Urothelium cell line (cell line): ENCODE measurements around the gene S100A5.
"Not testable (repeated sequence)": the region's sequence is repeated elsewhere in the genome, so short reads cannot be mapped to it uniquely, and the experiment has no call there.

Source experiments
- DNase-seq: peaks from one replicate; pipeline ENCODE4 v3.0.0; 2011; ENCODE audit warnings: low spot score, mixed read lengths
- FAIRE-seq: peaks from 2 replicates; lab custom pipeline; 2011; peaks lifted over from hg19 to GRCh38; lab: Jason Lieb, UNC

Gene S100A5, protein sequence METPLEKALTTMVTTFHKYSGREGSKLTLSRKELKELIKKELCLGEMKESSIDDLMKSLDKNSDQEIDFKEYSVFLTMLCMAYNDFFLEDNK

DNA sequence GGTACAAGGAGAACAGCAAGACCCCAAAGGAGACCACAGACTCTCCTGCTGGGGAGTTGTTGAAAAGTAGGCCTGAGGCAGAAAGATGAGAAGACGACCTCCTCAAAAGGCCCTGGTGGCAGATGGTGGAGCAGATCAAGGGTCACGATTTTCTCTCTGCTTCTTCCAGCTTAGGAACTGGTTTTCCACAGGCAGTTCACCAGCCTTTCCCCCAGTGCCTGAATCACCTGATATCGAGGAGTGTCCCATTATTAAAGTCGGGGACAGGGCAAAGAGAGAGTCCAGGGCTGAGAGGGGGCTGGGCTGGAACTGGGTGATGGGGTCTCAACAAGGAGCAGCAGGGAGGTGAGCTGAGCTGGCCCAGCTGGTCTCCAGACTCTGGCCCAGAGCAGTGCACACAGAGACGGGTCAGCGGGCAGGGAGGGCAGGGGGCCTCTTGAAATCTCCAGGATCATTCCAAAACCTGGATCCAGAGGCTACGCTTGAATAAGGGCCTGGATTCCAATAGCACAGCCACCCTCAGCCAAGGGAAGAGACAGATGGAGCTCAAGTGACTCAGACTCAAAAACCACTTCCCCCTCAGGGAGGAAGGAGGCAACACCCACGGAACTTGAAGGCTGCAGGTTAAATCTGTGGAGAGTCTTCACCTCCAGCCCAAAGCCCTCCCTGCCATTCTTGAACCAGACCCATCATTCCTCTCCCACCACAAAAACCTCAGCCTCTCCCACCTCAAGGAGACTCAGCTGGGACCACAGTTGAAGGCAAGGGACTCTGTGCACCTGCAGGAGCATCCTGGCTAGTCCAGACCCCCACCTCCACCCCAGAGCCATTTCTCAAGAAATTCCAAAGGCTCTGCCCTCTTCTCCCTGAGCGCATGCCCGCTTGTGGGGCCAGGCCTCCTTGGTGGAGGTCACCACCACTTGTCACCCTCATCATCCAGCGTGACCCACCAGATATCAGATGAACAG lies at the start of gene S100A5:
Gene S100A5 (minus strand): TSS at position 541 of the 968 bp plus-strand sequence. CDS start 743 bp downstream, outside the sequence.
- FAIRE-seq: no peak
- DNase-seq: peak; percentile 70

DNA sequence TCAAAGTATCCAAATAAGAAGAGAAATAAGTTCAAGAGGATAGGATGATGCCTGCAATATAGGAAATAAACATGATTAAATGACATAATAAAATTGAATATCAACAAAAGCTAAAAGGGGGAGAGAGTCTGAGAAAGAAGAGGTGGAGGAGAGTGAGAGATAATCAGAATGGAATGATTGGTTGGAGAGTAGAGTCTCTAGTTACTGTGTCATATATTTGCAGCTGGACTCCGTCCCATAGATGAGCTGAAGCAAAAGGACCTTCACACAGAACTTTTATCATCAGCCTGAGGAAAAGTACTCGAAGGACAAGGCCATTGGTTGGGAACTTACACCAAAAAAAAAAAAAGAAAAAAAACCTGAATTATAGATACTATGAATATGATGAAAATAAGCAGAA lies 47.7 kb upstream of the S100A5 start:
- no peak for DNase-seq
- FAIRE-seq: no peak

DNA sequence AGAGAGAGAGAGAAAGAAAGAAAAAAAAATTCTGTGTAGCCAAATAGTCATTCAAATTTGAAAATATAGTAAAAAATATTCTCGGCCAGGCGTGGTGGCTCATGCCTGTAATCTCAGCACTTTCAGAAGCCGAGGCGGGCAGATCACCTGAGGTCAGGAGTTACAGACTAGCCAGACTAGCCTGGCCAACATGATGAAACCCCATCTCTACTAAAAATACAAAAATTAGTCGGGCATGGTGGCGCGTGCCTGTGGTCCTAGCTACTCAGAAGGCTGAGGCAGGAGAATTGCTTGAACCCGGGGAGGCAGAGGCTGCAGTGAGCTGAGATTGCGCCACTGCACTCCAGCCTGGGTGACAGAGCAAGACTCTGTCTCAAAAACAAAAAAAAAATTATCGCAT lies 47.3 kb upstream of the S100A5 start:
- not testable (repeated sequence) for FAIRE-seq

DNA sequence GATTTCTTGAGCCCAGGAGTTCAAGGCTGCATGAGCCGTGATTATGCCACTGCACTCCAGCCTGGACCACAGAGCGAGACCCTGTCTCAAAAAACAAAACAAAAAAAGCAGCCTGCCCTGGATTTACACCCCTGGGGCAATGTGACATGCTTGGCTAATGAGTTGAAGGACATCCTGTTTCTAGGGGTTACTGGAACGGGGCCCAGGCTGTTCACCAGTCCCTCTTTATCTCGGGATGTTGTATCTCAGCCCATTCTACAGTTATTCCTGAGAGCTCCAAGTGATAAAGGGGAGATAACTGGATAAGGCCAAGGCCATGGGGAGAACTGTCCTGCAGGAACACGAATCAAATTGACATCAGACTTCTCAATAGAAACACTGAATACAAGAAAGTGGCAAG lies 46.6 kb upstream of the S100A5 start:
- FAIRE-seq (no peak), DNase-seq (no peak)

More for the DNA sequence above, 47.3 kb upstream of the S100A5 start:
- DNase-seq: not testable (repeated sequence)

DNA sequence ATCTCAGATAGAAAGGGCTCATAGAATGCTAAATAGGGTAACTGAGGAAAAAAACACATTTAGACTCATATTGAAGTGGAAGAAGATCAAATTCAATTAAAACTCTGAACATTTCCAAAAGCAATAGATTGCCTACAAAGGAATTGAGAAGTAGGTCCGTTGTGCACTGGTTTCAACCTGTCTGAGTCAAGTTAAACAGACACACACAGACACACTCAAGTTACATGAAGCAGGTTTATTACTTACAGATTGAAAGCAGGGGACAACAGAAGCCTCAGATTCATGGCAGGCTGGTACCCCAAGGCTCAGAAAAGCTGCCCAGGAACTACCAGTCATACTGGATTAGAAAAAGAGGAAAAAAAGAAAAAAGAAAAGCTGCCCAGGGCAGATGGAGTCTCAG lies 45.6 kb upstream of the S100A5 start:
- no peak for DNase-seq
- FAIRE-seq: no peak

DNA sequence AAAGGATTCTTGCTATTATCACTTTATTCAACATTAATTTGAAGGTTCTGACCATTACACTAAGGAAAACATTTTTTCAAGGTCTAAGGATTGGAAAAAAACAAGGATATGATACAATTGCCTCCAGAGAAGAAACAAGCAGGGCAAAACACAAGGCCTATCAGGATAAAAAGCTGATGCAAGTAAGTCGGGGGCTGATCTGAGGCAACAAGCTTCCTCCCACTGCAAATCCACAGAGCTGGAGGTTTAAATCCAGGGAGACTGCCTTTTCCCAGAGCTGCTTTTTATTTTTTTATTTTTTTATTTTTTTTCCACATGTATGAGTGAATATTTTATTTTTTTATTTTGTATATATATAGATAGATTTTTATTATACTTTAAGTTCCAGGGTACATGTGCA lies 44.3 kb upstream of the S100A5 start:
- DNase-seq: no peak
- FAIRE-seq: no peak

DNA sequence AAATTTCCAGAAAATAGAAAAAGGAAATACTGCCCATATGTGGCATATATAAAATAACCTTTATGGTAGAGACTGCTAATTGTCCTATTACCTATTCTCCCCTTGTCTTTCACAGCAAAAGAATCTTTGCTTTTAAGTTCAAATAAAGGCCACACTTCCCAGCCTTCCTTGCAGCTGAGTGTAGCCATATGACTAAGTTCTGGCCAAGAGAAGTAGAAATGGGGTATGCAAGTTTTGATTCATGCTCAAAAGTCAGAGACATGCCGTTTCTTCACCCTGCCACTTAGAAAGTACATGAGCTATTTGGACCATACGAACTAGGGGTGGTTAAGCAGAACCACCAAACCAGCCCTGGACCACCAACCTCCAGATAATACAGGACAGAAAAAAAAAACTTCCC lies 43.2 kb upstream of the S100A5 start:
- DNase-seq: no peak
- no peak for FAIRE-seq

DNA sequence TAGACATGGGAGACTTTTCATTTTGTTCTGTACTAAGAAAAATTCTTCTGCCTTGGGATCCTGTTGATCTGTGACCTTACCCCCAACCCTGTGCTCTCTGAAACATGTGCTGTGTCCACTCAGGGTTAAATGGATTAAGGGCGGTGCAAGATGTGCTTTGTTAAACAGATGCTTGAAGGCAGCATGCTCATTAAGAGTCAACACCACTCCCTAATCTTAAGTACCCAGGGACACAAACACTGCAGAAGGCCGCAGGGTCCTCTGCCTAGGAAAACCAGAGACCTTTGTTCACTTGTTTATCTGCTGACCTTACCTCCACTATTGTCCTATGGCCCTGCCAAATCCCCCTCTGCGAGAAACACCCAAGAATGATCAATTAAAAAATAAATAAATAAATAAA lies 42.8 kb upstream of the S100A5 start:
- FAIRE-seq: not testable (repeated sequence)

DNA sequence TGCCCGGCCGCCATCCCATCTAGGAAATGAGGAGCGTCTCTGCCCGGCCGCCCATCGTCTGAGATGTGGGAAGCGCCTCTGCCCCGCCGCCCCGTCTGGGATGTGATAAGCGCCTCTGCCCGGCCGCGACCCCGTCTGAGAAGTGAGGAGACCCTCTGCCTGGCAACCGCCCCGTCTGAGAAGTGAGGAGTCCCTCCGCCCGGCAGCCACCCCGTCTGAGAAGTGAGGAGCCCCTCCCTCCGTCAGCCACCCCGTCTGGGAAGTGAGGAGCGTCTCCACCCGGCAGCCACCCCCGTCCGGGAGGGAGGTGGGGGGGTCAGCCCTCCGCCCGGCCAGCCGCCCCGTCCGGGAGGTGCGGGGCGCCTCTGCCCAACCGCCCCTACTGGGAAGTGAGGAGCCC lies 42.1 kb upstream of the S100A5 start:
- not testable (repeated sequence) for FAIRE-seq, DNase-seq

More for the DNA sequence above, 42.8 kb upstream of the S100A5 start:
- DNase-seq: not testable (repeated sequence)

DNA sequence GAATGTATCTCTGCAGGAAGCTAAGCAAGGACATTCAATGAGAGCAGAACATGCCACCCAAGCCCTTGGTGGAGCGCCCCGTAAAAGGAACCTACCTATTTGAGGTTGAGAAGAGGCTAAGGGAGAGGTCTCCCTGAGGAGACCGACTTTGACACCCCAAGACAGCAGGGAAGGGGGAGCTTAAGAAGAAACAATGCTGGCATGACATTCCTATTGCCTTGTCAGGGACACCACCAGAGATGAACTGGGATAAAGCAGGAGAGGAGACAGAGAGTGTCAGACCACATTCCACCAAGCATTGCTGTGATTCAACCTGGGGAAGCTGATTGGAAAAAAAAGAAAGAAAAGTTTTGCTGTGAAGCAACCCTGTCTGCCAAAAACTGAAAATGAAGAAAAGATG lies 38.2 kb upstream of the S100A5 start:
- FAIRE-seq: no peak

DNA sequence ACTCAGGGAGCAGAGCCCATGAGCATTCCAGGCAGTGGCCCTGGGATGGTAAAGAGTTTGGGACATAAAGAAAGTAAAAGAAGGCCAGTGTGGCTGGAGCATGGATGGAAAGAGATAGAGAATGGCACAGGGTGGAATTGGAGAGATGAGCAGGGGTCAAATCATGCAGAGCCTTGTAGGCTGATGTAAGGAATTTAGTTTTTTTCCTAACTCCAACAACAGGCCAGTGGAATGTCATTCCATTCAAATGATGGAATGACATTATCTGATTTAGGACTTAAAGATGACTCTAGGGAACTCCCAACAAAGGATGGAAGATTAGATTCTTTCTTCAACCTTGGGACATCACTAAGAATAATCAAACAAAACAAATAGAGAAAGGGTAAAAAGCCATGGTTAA lies 37.8 kb upstream of the S100A5 start:
- FAIRE-seq (no peak), DNase-seq (peak; percentile 18)

More for the DNA sequence above, 38.2 kb upstream of the S100A5 start:
- DNase-seq: no peak

DNA sequence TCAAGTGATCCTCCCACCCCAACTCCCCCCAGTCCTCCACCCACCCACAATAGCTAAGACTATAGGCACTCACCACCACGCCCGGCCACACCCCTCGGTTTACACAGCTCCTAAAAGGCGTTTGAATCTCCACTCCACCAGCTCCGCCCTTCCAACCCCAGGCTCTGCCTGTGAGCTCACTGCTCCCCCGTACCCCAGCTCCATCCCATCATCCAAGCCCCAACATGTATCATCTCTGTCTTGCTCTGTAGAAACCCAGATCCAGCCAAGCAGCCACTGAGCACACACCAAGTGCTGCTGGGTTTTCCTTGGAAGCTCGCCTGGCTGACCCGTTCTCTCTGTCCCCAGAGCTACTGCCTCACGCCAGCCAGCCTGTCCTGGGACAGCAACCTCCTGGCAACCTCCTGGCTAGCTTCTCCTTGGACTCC lies 36.9 kb upstream of the S100A5 start:
- FAIRE-seq (no peak), DNase-seq (no peak)

DNA sequence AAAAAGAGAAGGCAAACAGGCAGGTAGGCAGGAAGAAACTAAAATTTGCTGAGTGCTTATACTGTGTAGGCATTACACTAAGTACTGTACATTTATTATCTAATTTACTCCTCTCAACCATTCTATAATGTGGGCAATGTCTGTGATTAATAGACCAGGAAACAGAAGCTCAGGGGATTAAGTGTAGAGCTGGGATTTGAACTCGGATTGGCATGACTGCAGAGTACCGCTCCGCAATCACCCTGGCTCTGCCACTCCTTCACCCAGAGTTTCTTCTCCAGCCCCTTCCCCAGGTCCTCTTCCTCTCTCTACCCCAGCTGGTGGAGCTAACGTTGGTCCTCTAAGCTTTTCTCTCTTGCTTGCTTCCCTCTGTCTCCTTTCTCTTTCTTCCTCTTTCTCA lies 36.4 kb upstream of the S100A5 start:
- FAIRE-seq: no peak
- no peak for DNase-seq

DNA sequence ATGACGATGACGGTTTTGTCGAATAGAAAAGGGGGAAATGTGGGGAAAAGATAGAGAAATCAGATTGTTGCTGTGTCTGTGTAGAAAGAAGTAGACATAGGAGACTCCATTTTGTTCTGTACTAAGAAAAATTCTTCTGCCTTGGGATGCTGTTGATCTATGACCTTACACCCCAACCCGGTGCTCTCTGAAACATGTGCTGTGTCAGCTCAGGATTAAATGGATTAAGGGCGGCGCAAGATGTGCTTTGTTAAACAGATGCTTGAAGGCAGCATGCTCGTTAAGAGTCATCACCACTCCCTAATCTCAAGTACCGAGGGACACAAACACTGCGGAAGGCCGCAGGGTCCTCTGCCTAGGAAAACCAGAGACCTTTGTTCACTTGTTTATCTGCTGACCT lies 34.8 kb upstream of the S100A5 start:
- not testable (repeated sequence) for DNase-seq, FAIRE-seq

DNA sequence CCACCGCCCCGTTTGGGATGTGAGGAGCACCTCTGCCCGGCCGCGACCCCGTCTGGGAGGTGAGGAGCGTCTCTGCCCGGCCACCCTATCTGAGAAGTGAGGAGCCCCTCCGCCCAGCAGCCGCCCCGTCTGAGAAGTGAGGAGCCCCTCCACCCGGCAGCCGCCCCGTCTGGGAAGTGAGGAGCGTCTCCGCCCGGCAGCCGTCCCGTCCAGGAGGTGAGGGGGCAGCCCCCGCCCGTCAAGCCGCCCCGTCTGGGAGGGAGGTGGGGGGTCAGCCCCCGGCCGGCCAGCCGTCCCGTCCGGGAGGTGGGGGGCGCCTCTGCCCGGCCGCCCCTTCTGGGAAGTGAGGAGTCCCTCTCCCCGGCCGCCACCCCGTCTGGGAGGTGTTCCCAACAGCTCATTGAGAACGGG lies 34.4 kb upstream of the S100A5 start:
- DNase-seq, FAIRE-seq: not testable (repeated sequence)

DNA sequence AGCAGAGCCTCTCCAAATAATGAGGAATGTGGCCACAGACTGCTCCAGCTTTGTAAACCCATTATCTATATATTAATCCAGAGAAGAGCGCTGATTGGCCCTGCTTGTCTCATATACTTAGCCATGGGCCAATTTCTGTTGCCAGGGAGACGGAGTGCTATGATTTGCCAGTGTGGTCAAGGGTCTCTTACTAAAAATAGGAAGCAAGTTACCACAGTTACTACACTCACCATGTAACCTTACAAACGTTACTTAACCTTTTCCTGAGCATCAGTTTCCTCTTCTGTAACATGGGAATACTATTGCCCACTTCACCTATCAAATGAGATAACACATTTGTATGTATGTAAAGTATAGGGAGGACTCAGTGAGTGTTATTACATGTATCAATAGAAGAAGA lies 32.6 kb upstream of the S100A5 start:
- FAIRE-seq (no peak), DNase-seq (no peak)

DNA sequence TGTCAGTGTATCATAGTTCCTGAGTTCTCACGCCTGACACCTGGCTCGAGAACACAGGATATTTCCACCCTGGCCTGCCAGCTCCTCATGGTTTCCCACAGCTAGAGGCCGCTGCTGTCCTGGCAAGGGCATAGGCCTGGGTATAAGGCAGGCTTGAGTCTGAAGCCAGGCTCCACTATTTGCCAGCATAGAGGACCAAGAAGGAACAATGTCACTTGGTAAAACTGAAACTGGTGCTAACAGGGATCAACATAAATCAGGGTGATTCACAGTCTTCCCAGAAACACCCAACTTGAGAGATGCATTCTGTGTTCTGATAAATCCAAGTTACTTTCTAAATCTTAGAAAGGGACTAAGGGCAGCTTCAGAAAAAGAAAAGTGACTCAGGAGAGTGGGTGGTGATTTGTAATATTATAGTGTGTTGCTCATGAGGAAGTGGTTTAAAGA lies 31.9 kb upstream of the S100A5 start:
- FAIRE-seq: no peak
- DNase-seq: peak; percentile 79

DNA sequence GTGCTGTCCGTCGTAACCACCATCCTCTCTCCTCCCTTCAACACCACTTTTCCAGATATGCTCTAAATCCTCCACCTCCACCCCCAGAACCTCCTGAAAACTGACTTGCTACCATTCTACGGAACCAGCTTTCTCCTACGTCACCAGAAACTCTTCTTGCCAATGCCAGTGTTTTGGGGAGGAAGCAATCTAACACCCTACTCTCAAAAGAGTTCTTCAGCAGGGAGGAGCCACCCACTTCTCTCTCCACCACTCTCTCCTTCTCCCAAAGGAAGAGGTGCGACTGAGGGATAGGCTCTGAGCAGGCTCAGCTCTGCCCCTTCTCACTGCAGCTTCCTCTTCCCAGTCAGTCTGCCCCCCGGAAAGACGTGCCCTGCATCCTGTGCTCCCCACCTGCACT lies 31.0 kb upstream of the S100A5 start:
- no peak for DNase-seq
- FAIRE-seq: no peak

DNA sequence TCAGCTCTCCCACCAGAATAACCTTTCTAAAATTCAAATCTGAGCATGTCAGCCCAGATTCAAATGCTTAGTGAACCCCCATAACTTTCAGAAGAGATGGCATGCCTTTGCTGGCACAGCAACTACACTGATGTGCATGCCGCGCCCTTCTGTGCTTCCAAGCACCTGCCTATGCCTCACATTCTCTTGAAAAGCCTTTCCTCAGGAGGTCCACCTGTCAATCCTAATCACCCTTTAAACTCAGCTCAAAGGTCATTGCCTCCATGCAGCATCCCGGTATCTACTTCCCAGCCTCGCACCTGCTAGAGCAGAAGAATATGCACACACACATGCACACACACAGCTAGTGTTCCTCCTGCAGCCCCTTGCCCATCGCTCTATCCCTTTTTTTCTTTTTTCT lies 30.1 kb upstream of the S100A5 start:
- FAIRE-seq (no peak), DNase-seq (no peak)

DNA sequence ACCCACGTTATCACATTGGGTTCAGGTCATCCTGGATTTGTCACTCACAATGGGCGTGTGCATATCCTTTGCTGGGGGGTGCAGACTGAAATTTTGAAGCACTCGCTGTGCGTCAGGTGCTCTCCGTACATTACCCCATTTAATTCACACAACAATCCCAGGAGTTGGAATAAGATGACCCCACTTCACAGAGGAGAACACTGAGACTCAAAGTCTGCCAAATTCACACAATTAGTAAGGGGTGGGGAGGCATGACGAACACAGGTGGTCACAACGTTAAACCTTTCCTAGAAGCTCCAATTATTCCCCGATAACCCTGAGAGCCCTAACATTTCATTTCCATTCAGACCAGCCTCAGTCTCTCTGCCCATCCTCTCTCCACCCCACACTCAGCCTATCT lies 28.7 kb upstream of the S100A5 start:
- no peak for FAIRE-seq
- no peak for DNase-seq

DNA sequence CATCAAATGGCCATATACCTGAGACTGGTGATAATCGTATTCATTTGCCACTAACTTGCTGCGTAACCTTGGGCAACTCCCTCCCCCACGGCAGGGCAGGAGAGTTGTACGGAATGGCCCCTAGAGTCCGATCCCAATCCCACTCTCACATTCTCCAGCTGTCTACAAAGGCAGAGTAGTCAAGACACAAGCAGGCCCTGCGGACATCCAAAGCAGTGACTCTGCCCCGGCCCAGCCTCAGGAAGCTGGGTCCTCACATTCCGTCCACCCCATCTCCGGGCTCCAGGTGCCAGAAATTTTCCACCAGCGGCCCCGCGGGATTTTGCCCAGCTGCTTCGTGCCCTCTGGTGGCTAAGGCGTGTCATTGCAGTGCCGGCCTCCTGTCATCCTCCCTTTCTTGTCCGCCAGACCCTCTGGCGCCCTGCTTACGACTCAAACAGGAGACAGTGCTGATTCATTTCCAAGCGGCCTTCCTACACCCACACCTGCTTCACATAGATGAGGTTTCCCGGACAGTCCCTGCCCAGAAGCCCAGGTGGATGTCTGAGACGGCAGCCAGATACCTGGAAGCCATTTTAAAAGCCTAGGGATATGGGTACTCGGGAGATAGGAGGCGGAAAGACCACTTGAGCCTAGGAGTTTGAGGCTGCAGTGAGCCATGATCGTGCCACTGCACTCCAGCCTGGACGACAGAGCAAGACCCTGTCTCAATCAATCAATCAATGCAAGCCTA lies 27.8 kb upstream of the S100A5 start:
- peak; percentile 90 for DNase-seq
- FAIRE-seq: peak; percentile 13
